ENCODE measurements around the gene USP25.

GRCh38 chr21:15763359-15763758 is 33.6 kb downstream of the USP25 start:
- TF ChIP-seq CTCF (IDR thresholded peaks at IDR 0.05) (no peak), POLR2A (IDR thresholded peaks at IDR 0.05) (no peak)
